GM23338 (cell line): Measurements from ENCODE around the gene MAP3K8. TPM values are rescaled to one million over a fixed set of nuclear protein-coding genes. Genes with fewer than 3 reads are reported as not detected.

Source experiments
- ATAC-seq: fragments of 200-7000 bp; cut with Tn5 transposase; 3 replicates; pipeline ENCODE4 v1.9.1; 2020
- DNase-seq: peaks from one replicate; pipeline ENCODE4 v3.0.0-alpha.2; 2015; ENCODE audit warnings: low spot score
- H2AFZ ChIP-seq: fragments of 200-600 bp; sonication (generic); 2 replicates; pipeline ENCODE4 v1.8.0; 2016; ENCODE audit warnings: antibody characterized with exemption, mild to moderate bottlenecking, moderate library complexity
- H3F3A ChIP-seq: fragments of 200-600 bp; sonication (generic); replicated peaks from 2 replicates; pipeline ENCODE4 v1.8.0; 2017; ENCODE audit warnings: antibody characterized with exemption, mixed run types, low read depth
- H3K27ac ChIP-seq: fragments of 200-600 bp; sonication (generic); 2 replicates; pipeline ENCODE4 v1.6.1; 2016; ENCODE audit warnings: low read depth
- H3K27me3 ChIP-seq: fragments of 200-600 bp; sonication (generic); 2 replicates; pipeline ENCODE4 v1.8.0; 2016; ENCODE audit warnings: mild to moderate bottlenecking, mixed run types, moderate library complexity; ENCODE audit not compliant: insufficient read depth
- H3K36me3 ChIP-seq: fragments of 200-600 bp; sonication (generic); 2 replicates; pipeline ENCODE4 v1.8.0; 2016; ENCODE audit warnings: mild to moderate bottlenecking; ENCODE audit not compliant: insufficient read depth
- H3K4me1 ChIP-seq: fragments of 200-600 bp; sonication (generic); 2 replicates; pipeline ENCODE4 v1.8.0; 2016; ENCODE audit warnings: mild to moderate bottlenecking, moderate library complexity; ENCODE audit not compliant: insufficient read depth
- H3K4me2 ChIP-seq: fragments of 200-600 bp; sonication (generic); 2 replicates; pipeline ENCODE4 v1.7.1; 2017; ENCODE audit warnings: mixed run types
- H3K4me3 ChIP-seq: fragments of 200-600 bp; sonication (generic); 2 replicates; pipeline ENCODE4 v1.6.1; 2016; ENCODE audit warnings: mixed run types
- H3K79me2 ChIP-seq: fragments of 200-600 bp; sonication (generic); replicated peaks from 2 replicates; pipeline ENCODE4 v1.8.0; 2017; ENCODE audit warnings: mild to moderate bottlenecking; ENCODE audit not compliant: insufficient read depth
- H3K9me2 ChIP-seq: fragments of 200-600 bp; sonication (generic); 2 replicates; pipeline ENCODE4 v1.8.0; 2017; ENCODE audit not compliant: insufficient read depth
- H4K20me1 ChIP-seq: fragments of 200-600 bp; sonication (generic); replicated peaks from 2 replicates; pipeline ENCODE4 v1.8.0; 2017; ENCODE audit warnings: mild to moderate bottlenecking; ENCODE audit not compliant: insufficient read depth
- H3K27ac Mint-ChIP-seq: 2 replicates; pipeline ENCODE4 v1.8.0; 2020; ENCODE audit warnings: inconsistent platforms, mild to moderate bottlenecking, moderate library complexity, mixed read lengths
- H3K27me3 Mint-ChIP-seq: 3 replicates; pipeline ENCODE4 v1.8.0; 2022; ENCODE audit warnings: low read depth, mild to moderate bottlenecking, moderate library complexity, mixed read lengths, inconsistent platforms; ENCODE audit not compliant: insufficient read depth, poor library complexity
- H3K36me3 Mint-ChIP-seq: 3 replicates; pipeline ENCODE4 v1.8.0; 2021; ENCODE audit warnings: low read depth, mild to moderate bottlenecking, inconsistent platforms, moderate library complexity, mixed read lengths
- H3K4me1 Mint-ChIP-seq: 3 replicates; pipeline ENCODE4 v1.8.0; 2020; ENCODE audit warnings: mild to moderate bottlenecking, inconsistent platforms, mixed read lengths
- H3K4me3 Mint-ChIP-seq: 3 replicates; pipeline ENCODE4 v1.8.0; 2021; ENCODE audit warnings: moderate library complexity, mild to moderate bottlenecking, inconsistent platforms, mixed read lengths
- H3K9me3 Mint-ChIP-seq: 3 replicates; pipeline ENCODE4 v1.8.0; 2020; ENCODE audit warnings: moderate library complexity, mild to moderate bottlenecking, inconsistent platforms, mixed read lengths
- CREB1 ChIP-seq: fragments of 250-450 bp; sonication (Bioruptor Pico); IDR thresholded peaks from 2 replicates; pipeline ENCODE4 v1.5.0; 2020; ENCODE audit warnings: low read depth, mild to moderate bottlenecking, moderate library complexity
- EZH2 ChIP-seq: fragments of 200-600 bp; sonication (generic); IDR thresholded peaks from one replicate; pipeline ENCODE4 v1.8.0; 2017; ENCODE audit warnings: antibody characterized with exemption, mild to moderate bottlenecking, low read depth; ENCODE audit not compliant: unreplicated experiment
- EZH2phosphoT487 ChIP-seq: fragments of 200-600 bp; sonication (generic); IDR thresholded peaks from one replicate; pipeline ENCODE4 v1.8.1; 2018; ENCODE audit warnings: antibody characterized with exemption; ENCODE audit not compliant: unreplicated experiment
- JUNB ChIP-seq: IDR thresholded peaks from one replicate; pipeline ENCODE4 v1.6.1; 2016; ENCODE audit warnings: antibody characterized with exemption; ENCODE audit not compliant: unreplicated experiment
- NANOG ChIP-seq: IDR thresholded peaks from 2 replicates; pipeline ENCODE4 v1.6.1; 2016; ENCODE audit warnings: antibody characterized with exemption, borderline replicate concordance
- POLR2AphosphoS5 ChIP-seq: IDR thresholded peaks from 2 replicates; pipeline ENCODE4 v1.6.1; 2016; ENCODE audit warnings: antibody characterized with exemption, low read depth
- STAT1 ChIP-seq: IDR thresholded peaks from one replicate; pipeline ENCODE4 v1.6.1; 2016; ENCODE audit warnings: antibody characterized with exemption; ENCODE audit not compliant: unreplicated experiment
- ZNF114 ChIP-seq: fragments of 250-450 bp; sonication (Bioruptor Pico); IDR thresholded peaks from 2 replicates; pipeline ENCODE4 v1.5.0; 2020; ENCODE audit warnings: mild to moderate bottlenecking, moderate library complexity
- ZNF331 ChIP-seq: fragments of 250-450 bp; sonication (Bioruptor Pico); IDR thresholded peaks from 2 replicates; pipeline ENCODE4 v1.5.0; 2020; ENCODE audit warnings: low read depth, mild to moderate bottlenecking, moderate library complexity
- polyA plus RNA-seq: library from polyadenylated mRNA; unstranded; fragments of >200 nt; fragmentation: Nextera tagmentation; extraction: Ambion mirVana; gene quantifications from 2 replicates; pipeline ENCODE4 v1.2.1, GENCODE V29; 2016
- total RNA-seq: library from RNA; depleted of rRNA; stranded (reverse); fragments of >200 nt; shearing (Covaris generic); gene quantifications from 2 replicates; pipeline ENCODE4 v1.2.3, GENCODE V29; 2014
- TF ChIP-seq, protein P1 (sequence below): fragments of 250-450 bp; sonication (Bioruptor Pico); IDR thresholded peaks from 2 replicates; pipeline ENCODE4 v1.5.0; 2020; ENCODE audit warnings: mild to moderate bottlenecking, moderate library complexity
- TF ChIP-seq, protein P2 (sequence below): IDR thresholded peaks from one replicate; pipeline ENCODE4 v1.6.1; 2018; ENCODE audit warnings: antibody characterized with exemption; ENCODE audit not compliant: unreplicated experiment

MAP3K8 gene
- total and polyA plus RNA-seq, 2 experiments from 2014 or later: 3.5 to 5.0 TPM

DNA sequence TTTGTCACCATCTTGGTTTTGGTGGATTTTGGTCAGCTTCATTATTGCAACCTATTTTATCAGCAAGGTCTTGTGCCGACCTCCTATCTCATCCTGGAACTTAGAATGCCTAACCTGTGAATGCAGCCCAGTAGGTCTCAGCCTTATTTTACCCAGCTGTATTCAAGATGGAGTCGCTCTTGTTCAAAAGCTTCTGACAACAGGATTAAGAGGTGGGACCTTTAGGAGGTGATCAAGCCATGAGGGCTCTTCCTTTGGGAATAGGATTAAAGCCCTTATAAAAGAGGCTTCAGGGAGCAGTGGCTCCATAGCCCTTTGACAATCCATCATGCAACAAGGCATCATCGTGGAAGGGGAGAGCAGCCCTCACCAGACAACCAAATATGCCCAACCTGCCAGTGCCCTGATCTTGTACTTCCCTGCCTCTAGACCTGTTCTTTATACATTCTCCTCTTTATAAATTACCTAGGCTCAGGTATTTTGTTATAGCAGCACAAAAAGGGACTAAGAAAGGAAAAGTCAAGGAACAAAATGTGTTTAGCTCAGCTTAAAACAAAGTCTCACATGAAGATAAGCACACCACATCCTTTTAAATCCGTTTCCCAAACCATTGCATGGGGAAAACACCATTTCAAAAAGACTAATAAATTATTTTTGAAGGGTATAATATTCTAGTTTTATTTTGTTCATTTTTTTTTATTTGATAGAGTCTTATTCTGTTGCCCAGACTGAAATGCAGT, 8.5 kb upstream of the MAP3K8 start:
- Mint-ChIP-seq H3K9me3 (no peaks in the 10 kb centered on the region), H3K36me3 (0 out of 3 replicates have a peak, but pooled peaks cover 3% of the 10 kb centered on the region)
- ATAC-seq: no peak

GRCh38 chr10:30430544-30431298, 3.3 kb upstream of the MAP3K8 start:
- H4K20me1 ChIP-seq: no peaks in the 10 kb centered on the region
- peaks cover 38% of the 10 kb centered on the region for H3K27me3 ChIP-seq
- no peaks in the 10 kb centered on the region; the same call in 1 of the 2 replicates for H3F3A ChIP-seq
- H3K4me3 Mint-ChIP-seq: no peak overlapping the region
- 0 out of 3 replicates have a peak, but pooled peaks cover 3% of the 10 kb centered on the region for H3K36me3 Mint-ChIP-seq
- no peak overlapping the region for H3K27ac Mint-ChIP-seq
- no peaks in the 10 kb centered on the region for H3K9me3 Mint-ChIP-seq
- peaks cover 14% of the 10 kb centered on the region for H3K4me1 Mint-ChIP-seq
- peaks cover 6% of the 10 kb centered on the region; the same call in 1 of the 2 replicates for H3K79me2 ChIP-seq
- no peaks in the 10 kb centered on the region for H3K9me2 ChIP-seq
- ATAC-seq (no peak), DNase-seq (no peak)
- no peak overlapping the region for H2AFZ ChIP-seq
- peaks cover 22% of the 10 kb centered on the region for H3K27me3 Mint-ChIP-seq
- peaks cover 26% of the 10 kb centered on the region for H3K4me1 ChIP-seq
- no peak overlapping the region for H3K4me2 ChIP-seq
- no peak overlapping the region for H3K4me3 ChIP-seq
- no peak overlapping the region for H3K27ac ChIP-seq
- H3K36me3 ChIP-seq: no peaks in the 10 kb centered on the region
- TF ChIP-seq, protein P1, sequence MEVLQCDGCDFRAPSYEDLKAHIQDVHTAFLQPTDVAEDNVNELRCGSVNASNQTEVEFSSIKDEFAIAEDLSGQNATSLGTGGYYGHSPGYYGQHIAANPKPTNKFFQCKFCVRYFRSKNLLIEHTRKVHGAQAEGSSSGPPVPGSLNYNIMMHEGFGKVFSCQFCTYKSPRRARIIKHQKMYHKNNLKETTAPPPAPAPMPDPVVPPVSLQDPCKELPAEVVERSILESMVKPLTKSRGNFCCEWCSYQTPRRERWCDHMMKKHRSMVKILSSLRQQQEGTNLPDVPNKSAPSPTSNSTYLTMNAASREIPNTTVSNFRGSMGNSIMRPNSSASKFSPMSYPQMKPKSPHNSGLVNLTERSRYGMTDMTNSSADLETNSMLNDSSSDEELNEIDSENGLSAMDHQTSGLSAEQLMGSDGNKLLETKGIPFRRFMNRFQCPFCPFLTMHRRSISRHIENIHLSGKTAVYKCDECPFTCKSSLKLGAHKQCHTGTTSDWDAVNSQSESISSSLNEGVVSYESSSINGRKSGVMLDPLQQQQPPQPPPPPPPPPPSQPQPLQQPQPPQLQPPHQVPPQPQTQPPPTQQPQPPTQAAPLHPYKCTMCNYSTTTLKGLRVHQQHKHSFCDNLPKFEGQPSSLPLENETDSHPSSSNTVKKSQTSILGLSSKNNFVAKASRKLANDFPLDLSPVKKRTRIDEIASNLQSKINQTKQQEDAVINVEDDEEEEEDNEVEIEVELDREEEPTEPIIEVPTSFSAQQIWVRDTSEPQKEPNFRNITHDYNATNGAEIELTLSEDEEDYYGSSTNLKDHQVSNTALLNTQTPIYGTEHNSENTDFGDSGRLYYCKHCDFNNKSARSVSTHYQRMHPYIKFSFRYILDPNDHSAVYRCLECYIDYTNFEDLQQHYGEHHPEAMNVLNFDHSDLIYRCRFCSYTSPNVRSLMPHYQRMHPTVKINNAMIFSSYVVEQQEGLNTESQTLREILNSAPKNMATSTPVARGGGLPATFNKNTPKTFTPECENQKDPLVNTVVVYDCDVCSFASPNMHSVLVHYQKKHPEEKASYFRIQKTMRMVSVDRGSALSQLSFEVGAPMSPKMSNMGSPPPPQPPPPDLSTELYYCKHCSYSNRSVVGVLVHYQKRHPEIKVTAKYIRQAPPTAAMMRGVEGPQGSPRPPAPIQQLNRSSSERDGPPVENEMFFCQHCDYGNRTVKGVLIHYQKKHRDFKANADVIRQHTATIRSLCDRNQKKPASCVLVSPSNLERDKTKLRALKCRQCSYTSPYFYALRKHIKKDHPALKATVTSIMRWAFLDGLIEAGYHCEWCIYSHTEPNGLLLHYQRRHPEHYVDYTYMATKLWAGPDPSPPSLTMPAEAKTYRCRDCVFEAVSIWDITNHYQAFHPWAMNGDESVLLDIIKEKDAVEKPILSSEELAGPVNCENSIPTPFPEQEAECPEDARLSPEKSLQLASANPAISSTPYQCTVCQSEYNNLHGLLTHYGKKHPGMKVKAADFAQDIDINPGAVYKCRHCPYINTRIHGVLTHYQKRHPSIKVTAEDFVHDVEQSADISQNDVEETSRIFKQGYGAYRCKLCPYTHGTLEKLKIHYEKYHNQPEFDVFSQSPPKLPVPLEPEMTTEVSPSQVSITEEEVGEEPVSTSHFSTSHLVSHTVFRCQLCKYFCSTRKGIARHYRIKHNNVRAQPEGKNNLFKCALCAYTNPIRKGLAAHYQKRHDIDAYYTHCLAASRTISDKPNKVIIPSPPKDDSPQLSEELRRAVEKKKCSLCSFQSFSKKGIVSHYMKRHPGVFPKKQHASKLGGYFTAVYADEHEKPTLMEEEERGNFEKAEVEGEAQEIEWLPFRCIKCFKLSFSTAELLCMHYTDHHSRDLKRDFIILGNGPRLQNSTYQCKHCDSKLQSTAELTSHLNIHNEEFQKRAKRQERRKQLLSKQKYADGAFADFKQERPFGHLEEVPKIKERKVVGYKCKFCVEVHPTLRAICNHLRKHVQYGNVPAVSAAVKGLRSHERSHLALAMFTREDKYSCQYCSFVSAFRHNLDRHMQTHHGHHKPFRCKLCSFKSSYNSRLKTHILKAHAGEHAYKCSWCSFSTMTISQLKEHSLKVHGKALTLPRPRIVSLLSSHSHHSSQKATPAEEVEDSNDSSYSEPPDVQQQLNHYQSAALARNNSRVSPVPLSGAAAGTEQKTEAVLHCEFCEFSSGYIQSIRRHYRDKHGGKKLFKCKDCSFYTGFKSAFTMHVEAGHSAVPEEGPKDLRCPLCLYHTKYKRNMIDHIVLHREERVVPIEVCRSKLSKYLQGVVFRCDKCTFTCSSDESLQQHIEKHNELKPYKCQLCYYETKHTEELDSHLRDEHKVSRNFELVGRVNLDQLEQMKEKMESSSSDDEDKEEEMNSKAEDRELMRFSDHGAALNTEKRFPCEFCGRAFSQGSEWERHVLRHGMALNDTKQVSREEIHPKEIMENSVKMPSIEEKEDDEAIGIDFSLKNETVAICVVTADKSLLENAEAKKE: no peak
- no peak for TF ChIP-seq POLR2AphosphoS5
- no peak for TF ChIP-seq ZNF331
- TF ChIP-seq NANOG: no peak
- TF ChIP-seq CREB1: no peak
- TF ChIP-seq, protein P2, sequence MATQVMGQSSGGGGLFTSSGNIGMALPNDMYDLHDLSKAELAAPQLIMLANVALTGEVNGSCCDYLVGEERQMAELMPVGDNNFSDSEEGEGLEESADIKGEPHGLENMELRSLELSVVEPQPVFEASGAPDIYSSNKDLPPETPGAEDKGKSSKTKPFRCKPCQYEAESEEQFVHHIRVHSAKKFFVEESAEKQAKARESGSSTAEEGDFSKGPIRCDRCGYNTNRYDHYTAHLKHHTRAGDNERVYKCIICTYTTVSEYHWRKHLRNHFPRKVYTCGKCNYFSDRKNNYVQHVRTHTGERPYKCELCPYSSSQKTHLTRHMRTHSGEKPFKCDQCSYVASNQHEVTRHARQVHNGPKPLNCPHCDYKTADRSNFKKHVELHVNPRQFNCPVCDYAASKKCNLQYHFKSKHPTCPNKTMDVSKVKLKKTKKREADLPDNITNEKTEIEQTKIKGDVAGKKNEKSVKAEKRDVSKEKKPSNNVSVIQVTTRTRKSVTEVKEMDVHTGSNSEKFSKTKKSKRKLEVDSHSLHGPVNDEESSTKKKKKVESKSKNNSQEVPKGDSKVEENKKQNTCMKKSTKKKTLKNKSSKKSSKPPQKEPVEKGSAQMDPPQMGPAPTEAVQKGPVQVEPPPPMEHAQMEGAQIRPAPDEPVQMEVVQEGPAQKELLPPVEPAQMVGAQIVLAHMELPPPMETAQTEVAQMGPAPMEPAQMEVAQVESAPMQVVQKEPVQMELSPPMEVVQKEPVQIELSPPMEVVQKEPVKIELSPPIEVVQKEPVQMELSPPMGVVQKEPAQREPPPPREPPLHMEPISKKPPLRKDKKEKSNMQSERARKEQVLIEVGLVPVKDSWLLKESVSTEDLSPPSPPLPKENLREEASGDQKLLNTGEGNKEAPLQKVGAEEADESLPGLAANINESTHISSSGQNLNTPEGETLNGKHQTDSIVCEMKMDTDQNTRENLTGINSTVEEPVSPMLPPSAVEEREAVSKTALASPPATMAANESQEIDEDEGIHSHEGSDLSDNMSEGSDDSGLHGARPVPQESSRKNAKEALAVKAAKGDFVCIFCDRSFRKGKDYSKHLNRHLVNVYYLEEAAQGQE: no peak
- TF ChIP-seq EZH2: no peak
- TF ChIP-seq JUNB: no peak

More for the DNA sequence above, 8.5 kb upstream of the MAP3K8 start:
- peaks cover 5% of the 10 kb centered on the region for H3K27me3 Mint-ChIP-seq
- 0 out of 2 replicates have a peak, but pooled peaks cover 3% of the 10 kb centered on the region for H3K9me2 ChIP-seq
- TF ChIP-seq ZNF114: no peak
- no peak for TF ChIP-seq ZNF331
- TF ChIP-seq EZH2phosphoT487: no peak
- no peak for TF ChIP-seq STAT1
- H3K4me2 ChIP-seq: no peak overlapping the region
- no peaks in the 10 kb centered on the region; the same call in 1 of the 2 replicates for H3K27me3 ChIP-seq
- no peak overlapping the region for H3K27ac ChIP-seq
- H3F3A ChIP-seq: no peaks in the 10 kb centered on the region
- peaks cover 20% of the 10 kb centered on the region for H3K4me1 Mint-ChIP-seq
- no peaks in the 10 kb centered on the region for H4K20me1 ChIP-seq
- no peak overlapping the region for H3K4me3 Mint-ChIP-seq
- H2AFZ ChIP-seq: no peak overlapping the region
- H3K4me1 ChIP-seq: peaks cover 28% of the 10 kb centered on the region
- H3K27ac Mint-ChIP-seq: no peak overlapping the region
- H3K79me2 ChIP-seq: no peaks in the 10 kb centered on the region
- no peak for DNase-seq
- H3K4me3 ChIP-seq: no peak overlapping the region
- no peaks in the 10 kb centered on the region for H3K36me3 ChIP-seq
